ENCODE results near the gene ELOVL1.
"Not testable (repeated sequence)": the region's sequence is repeated elsewhere in the genome, so short reads cannot be mapped to it uniquely, and the experiment has no call there.

ELOVL1 gene

DNA sequence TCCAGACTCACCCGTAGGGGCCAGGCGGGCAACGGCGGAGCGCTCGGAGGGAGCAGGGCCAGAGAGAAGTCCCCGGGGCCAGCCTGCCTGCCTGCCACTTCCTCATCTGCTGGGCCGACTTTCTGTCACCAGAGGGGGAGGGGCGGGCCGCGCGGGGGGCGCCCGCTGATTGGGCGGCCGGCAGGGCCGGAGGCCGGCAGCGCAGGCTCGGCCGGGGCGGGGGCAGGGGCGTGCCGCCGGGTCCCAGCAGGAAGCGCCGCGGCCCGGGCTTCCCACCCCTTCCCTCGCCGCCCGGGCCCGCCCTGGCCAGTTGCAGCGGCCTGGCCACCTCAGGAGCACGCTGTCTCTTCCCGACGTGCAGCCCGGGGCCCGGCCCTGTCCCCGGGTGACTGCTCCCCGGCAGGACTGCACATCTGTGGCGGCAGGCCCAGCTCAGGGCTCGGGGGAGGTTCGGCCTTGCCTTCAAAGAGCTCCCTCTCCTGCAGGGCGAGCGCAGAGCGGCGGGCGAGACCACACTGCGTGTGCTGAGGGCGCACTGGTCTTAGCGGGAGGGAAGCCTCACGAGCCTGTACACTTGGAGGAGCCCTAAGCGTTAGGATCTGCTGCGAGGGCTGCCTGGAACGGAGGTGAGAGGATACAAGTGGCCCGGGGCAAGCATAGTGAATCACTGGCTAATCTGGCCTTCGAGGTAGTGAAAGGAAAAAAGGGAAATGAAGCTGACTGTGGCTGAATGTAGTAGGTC, at the start of gene ELOVL1:
Gene ELOVL1 (minus strand): TSS at position 108 of the 742 bp plus-strand sequence. CDS start 2,402 bp downstream, outside the sequence.
- peak; percentile 82 for DNase-seq (ENCODE audit: low read depth)
- TF ChIP-seq, protein P1, sequence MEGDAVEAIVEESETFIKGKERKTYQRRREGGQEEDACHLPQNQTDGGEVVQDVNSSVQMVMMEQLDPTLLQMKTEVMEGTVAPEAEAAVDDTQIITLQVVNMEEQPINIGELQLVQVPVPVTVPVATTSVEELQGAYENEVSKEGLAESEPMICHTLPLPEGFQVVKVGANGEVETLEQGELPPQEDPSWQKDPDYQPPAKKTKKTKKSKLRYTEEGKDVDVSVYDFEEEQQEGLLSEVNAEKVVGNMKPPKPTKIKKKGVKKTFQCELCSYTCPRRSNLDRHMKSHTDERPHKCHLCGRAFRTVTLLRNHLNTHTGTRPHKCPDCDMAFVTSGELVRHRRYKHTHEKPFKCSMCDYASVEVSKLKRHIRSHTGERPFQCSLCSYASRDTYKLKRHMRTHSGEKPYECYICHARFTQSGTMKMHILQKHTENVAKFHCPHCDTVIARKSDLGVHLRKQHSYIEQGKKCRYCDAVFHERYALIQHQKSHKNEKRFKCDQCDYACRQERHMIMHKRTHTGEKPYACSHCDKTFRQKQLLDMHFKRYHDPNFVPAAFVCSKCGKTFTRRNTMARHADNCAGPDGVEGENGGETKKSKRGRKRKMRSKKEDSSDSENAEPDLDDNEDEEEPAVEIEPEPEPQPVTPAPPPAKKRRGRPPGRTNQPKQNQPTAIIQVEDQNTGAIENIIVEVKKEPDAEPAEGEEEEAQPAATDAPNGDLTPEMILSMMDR (conservative IDR thresholded peaks at IDR 0.05; ENCODE audit: low read length), result peak; percentile 30; the same call in 1 of the 2 replicates
- H3K4me3 ChIP-seq (ENCODE audit: low read length), result peak within 1 kb of the TSS; percentile 92

DNA sequence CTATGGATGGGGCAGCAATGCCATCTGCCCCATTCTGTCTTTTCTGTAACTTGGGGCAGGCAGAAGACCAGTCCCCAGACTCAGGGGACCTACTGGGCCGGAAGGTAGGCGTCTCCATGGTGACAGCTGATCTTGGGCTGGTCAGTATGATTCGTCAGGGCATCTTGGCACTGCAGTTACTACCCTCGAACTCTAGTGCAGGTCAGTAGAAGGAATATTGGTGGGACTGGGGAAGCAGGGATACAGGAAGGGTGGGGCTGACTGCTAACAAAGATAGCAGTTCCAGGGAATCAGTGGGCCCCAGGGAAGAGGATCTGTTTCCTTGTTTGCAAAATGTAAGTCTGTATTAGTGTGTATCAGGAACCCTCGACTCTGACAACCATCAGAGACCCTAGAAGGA, 48.1 kb upstream of the ELOVL1 start:
- TF ChIP-seq, protein P1 (conservative IDR thresholded peaks at IDR 0.05; ENCODE audit: low read length), result no peak
- DNase-seq (ENCODE audit: low read depth), result no peak

DNA sequence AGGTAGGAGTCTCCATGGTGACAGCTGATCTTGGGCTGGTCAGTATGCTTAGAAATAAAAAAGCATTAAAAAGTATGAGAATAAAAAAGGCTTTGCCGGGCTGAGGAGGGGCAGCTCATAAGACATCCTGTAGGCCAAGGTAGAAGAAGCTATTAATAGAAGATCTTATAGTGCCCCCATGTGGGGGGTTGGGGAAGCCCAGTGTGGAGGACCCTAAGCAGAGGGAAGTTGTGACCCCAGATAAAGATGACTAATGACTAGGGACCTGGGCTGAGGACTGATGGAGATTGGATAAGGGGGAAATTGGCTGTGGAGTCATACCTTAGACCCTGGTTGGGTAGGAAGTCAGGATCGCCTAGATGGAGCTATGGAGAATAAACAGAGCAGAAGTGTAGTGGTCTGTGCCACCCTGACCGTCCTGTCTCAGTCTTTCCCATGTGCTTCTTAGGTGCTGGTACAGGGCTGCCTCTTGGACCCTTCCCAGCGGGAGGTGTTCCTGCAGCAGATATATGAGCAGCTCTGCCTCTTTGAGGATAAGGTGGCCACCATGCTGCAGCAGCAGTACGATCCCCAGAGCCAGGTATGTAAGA, 46.9 kb upstream of the ELOVL1 start:
- DNase-seq (ENCODE audit: low read depth), result peak; percentile 26
- TF ChIP-seq, protein P1 (conservative IDR thresholded peaks at IDR 0.05; ENCODE audit: low read length), result peak; percentile 55
- no peak overlapping the region for H3K4me3 ChIP-seq (ENCODE audit: low read length)

More for the DNA sequence above, 48.1 kb upstream of the ELOVL1 start:
- H3K4me3 ChIP-seq (ENCODE audit: low read length), result no peak overlapping the region

DNA sequence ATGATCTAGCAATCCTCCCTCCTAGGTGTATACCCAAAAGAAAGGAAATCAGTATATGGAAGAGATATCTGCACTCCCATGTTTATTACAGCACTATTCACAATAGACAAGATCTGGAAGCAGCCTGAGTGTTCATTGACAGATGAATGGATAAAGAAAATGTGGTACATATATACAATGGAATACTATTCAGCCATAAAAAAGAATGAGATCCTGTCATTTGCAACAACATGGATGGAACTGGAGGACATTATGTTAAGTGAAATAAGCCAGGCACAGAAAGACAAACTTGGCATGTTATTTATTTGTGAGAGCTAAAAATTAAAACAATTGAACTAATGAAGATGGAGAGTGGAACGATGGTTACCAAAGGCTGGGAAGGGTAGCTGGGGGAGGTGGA, 45.6 kb upstream of the ELOVL1 start:
- DNase-seq (ENCODE audit: low read depth); H3K4me3 ChIP-seq (ENCODE audit: low read length): not testable (repeated sequence)

DNA sequence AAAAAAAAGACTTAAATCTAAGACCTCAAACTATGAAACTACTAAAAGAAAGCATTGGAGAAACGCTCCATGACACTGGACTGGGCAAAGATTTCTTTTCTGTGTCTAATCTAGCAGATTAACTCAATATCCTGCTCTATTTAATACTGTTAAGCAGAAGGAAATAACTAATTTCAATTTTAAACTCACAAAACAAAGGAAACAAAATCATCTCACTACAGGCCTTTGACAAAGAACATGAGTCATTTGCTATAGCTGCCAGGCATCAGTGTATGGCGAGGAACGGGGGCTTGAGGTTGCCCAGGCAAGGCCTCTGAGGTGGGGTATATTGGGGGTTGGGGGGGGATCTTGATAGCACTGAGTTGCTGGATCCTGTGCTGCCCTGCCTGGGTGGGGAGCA, 42.8 kb upstream of the ELOVL1 start:
- TF ChIP-seq, protein P1 (conservative IDR thresholded peaks at IDR 0.05; ENCODE audit: low read length), result no peak
- no peak overlapping the region for H3K4me3 ChIP-seq (ENCODE audit: low read length)

DNA sequence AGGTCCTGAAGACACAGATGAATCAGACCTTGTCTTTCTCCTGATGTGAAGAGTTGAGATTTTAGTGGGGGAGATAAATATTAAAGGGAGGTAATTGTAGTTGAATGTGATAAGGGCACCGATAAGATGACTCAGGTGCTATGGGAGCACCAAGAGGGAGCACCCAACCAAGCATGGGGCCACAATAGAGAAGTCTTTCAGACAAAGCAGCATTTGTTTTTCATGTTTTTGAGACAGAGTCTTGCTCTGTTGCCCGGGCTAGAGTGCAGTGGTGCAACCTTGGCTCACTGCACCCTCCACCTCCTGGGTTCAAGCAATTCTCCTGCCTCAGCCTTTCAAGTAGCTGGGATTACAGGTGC, 38.0 kb upstream of the ELOVL1 start:
- DNase-seq (ENCODE audit: low read depth), result no peak
- H3K4me3 ChIP-seq (ENCODE audit: low read length), result no peak overlapping the region

More for the DNA sequence above, 42.8 kb upstream of the ELOVL1 start:
- no peak for DNase-seq (ENCODE audit: low read depth)

DNA sequence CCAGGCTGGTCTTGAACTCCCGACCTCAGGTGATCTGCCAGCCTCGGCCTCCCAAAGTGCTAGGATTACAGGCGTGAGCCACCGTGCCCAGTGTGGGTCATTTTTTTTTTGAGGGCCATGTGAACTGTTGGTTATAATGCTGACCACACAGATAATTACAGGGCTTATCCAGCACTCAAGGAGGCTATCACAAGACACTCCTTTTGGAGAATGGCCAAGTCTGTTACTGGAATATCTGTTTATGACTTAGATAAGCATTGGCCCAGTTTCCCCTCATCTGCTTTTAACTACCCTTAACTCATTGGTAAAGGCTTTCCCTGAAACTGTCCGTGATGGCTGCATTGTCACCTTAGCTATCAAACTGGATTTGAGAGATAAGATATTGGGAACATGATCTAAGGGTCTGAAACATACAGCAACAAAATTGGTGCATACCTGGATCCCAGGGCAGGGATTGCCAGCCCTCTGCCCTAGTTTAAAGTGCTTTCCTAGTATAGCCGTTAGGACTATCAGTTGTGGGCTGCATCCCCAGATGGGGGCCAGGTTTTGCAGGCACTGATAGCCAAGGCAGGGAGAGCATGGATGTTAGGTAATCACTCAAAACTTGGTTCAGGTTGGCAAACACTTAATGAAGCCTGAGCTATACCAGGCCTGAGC, 37.5 kb upstream of the ELOVL1 start:
- DNase-seq (ENCODE audit: low read depth), result no peak
- TF ChIP-seq, protein P1 (conservative IDR thresholded peaks at IDR 0.05; ENCODE audit: low read length), result no peak
- no peak overlapping the region for H3K4me3 ChIP-seq (ENCODE audit: low read length)

More for the DNA sequence above, 38.0 kb upstream of the ELOVL1 start:
- TF ChIP-seq, protein P1 (conservative IDR thresholded peaks at IDR 0.05; ENCODE audit: low read length), result no peak

All from AG10803 (cell line).